Transverse colon (tissue), 3 donors: ENCODE data around the gene MEGF8.

Experiments used
- EP300 ChIP-seq: sonication (generic); formaldehyde crosslinking; IDR thresholded peaks from one replicate; pipeline ENCODE4 v1.6.1; 2017; ENCODE audit warnings: antibody characterized with exemption, low read depth
- TF ChIP-seq, protein P1 (sequence below), 5 experiments: fragments of 200-600 bp in 3 of 5; fragments of 450-650 bp in 2 of 5; sonication (generic) in 3 of 5; IDR thresholded peaks; 1 replicate in 2 of 5; 2 replicates in 3 of 5; pipeline ENCODE4 v1.5.1; 2016 to 2017; ENCODE audit warnings: antibody characterized with exemption in 5 of 5, inconsistent platforms in 3 of 5, mild to moderate bottlenecking in 2 of 5, moderate library complexity in 1 of 5

- TF ChIP-seq, protein P1, sequence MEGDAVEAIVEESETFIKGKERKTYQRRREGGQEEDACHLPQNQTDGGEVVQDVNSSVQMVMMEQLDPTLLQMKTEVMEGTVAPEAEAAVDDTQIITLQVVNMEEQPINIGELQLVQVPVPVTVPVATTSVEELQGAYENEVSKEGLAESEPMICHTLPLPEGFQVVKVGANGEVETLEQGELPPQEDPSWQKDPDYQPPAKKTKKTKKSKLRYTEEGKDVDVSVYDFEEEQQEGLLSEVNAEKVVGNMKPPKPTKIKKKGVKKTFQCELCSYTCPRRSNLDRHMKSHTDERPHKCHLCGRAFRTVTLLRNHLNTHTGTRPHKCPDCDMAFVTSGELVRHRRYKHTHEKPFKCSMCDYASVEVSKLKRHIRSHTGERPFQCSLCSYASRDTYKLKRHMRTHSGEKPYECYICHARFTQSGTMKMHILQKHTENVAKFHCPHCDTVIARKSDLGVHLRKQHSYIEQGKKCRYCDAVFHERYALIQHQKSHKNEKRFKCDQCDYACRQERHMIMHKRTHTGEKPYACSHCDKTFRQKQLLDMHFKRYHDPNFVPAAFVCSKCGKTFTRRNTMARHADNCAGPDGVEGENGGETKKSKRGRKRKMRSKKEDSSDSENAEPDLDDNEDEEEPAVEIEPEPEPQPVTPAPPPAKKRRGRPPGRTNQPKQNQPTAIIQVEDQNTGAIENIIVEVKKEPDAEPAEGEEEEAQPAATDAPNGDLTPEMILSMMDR (IDR thresholded peaks at IDR 0.05), result no peak
- no peak for TF ChIP-seq EP300
Observed at GRCh38 chr19:42422901-42423461, 97.5 kb downstream of the MEGF8 start.
